Tibial artery (tissue), 4 donors: ENCODE data around the gene PCBP3.

ENCODE experiments used
- DNase-seq, 2 donors: peaks; one replicate each; pipeline ENCODE4 v3.0.0-alpha.2; 2019
- H3K27ac ChIP-seq, 2 donors: fragments of 200-600 bp; sonication (generic) in 1 of 2; 1 replicate in 1 of 2; 2 replicates in 1 of 2; pipeline ENCODE4 v1.5.1; 2018 to 2019; ENCODE audit warnings: mild to moderate bottlenecking in 1 of 2
- H3K27me3 ChIP-seq, 2 donors: fragments of 200-600 bp; sonication (generic) in 1 of 2; one replicate each; pipeline versions ENCODE4 v1.5.1 to v1.6.0; 2016 to 2019
- H3K36me3 ChIP-seq, 3 donors: fragments of 200-600 bp; sonication (generic) in 2 of 3; one replicate each; pipeline ENCODE4 v1.5.1; 2016 to 2019; ENCODE audit warnings: mild to moderate bottlenecking in 2 of 3
- H3K4me1 ChIP-seq, 4 donors: fragments of 200-600 bp; sonication (generic) in 2 of 4; 1 replicate in 3 of 4; 2 replicates in 1 of 4; pipeline ENCODE4 v1.5.1; 2016 to 2019
- H3K4me3 ChIP-seq, 2 donors: fragments of 200-600 bp; sonication (generic) in 1 of 2; 1 replicate in 1 of 2; 2 replicates in 1 of 2; pipeline ENCODE4 v1.5.1; 2018 to 2019; ENCODE audit warnings: mild to moderate bottlenecking in 2 of 2
- H3K9me3 ChIP-seq, 3 donors: fragments of 200-600 bp; sonication (generic) in 1 of 3; one replicate each; pipeline ENCODE4 v1.5.1; 2016 to 2019
- CTCF ChIP-seq, 2 experiments: fragments of 200-600 bp in 1 of 2; fragments of 450-650 bp in 1 of 2; IDR thresholded peaks; one replicate each; pipeline ENCODE4 v1.5.1; 2017 to 2019; ENCODE audit warnings: antibody characterized with exemption in 2 of 2, mild to moderate bottlenecking in 1 of 2, moderate library complexity in 1 of 2
- intact Hi-C: fragments of 100-400 bp; cut with DNase I; formaldehyde crosslinking; loops from one replicate; pipeline ENCODE4 v1.15.0; 2023; ENCODE audit warnings: low total_unique reads

Gene PCBP3

DNA sequence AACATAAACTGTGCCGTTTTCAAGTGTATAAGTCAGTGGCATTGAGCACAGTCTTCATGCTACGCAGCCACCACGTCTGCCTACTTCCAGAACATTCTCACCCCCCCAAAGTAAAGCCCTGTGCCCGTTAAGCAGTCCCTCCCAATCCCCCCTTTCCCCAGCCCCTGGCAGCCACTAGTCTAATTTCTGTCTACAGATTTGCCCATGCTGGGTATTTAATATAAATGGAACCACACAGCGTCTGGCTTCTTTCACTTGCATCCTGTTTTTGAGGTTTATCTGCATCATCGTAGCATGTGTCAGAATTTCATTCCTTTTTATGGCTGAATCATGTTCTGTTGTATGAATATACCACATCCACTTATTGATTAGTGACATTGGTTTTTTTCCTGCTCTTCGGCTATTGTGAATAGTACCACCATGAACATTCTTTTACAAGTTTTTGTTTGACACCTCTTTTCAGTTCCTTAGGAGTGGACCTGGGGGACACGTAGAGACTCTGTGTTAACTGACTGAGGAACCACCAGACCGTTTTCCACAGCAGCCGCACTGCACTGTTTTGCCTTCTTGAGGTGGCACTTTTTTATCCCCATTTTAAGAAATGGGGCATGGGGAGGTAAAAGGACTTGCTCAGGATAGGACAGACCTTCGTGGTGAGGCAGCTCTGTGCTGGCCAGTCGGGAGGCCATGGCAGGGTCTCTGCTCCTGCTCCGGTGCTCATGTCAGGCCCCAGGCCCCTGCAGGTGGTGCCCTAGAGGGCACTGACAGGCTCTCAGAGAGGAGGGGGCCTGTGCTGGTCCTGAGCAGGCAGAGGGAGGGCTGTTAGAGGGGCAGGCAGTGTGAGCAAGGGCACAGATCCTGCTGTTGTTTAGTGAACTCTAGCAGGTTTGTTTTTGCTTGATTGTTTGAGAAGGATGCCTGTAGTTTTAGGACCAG lies 123.8 kb downstream of the PCBP3 start:
- TF ChIP-seq CTCF (IDR thresholded peaks at IDR 0.05): no peak
- H3K27me3 ChIP-seq: peaks cover 0 to 12% of the 10 kb centered on the region in 2 donors
- intact Hi-C loops: no loop called here
- DNase-seq: no peak
- no peaks in the 10 kb centered on the region for H3K9me3 ChIP-seq
- H3K27ac ChIP-seq: no peak overlapping the region
- no peaks in the 10 kb centered on the region for H3K36me3 ChIP-seq
- H3K4me1 ChIP-seq: no peaks in the 10 kb centered on the region
- H3K4me3 ChIP-seq: no peak overlapping the region

DNA sequence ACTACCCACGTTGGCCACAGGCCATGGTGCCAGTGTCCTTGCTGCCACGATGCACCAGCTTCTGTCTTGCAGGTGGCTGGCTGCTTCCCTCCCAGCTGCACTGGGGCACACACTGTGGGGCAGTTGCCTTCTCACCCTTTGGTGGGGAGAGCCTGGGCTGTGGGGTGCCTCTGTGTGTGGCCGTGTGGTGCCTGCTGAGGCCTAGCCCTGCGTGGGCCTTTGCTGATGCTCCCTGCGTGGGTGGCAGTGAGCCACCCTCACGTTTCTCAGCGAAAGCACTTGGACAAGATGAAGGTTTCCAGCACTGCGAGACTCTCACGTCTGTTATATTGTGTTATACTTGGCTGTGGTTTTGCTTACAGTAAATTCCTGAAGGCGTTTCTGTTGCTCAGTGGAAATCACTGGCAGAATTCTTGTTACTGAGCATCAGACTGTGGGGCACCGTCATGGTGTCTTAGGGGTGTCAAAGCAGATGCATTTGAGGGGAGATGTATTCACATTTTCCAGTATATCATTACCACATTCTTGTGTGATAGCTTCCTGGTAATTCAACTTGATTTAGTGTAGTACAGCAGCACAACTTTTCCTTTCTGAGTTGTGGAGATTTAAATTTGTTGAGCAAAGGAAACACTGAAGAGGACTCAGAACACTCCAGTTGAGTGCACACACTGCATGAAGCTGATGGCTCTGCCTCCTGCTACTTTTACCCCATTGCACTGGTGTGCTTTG lies 124.7 kb downstream of the PCBP3 start:
- no peak for TF ChIP-seq CTCF (IDR thresholded peaks at IDR 0.05)
- DNase-seq: no peak
- Histone ChIP-seq H3K9me3 (peaks cover 0 to 2% (median under 1%) of the 10 kb centered on the region in 3 donors), H3K36me3 (no peaks in the 10 kb centered on the region), H3K27ac (no peak overlapping the region), H3K4me1 (no peaks in the 10 kb centered on the region), H3K4me3 (no peak overlapping the region), H3K27me3 (peaks cover 0 to 12% of the 10 kb centered on the region in 2 donors)
- intact Hi-C loops: no loop called here

- H3K27me3 ChIP-seq: peaks cover 0 to 7% of the 10 kb centered on the region in 2 donors
- no peak overlapping the region for H3K4me3 ChIP-seq
- peaks cover 0 to 5% (median 3%) of the 10 kb centered on the region in 3 donors for H3K9me3 ChIP-seq
- DNase-seq: peak in 1 of 2 donors; percentile 39
- no peak for TF ChIP-seq CTCF (IDR thresholded peaks at IDR 0.05)
- no peaks in the 10 kb centered on the region for H3K36me3 ChIP-seq
- no peak overlapping the region for H3K27ac ChIP-seq
- intact Hi-C loops: no loop called here
- no peaks in the 10 kb centered on the region for H3K4me1 ChIP-seq
These were observed 125.2 kb downstream of the PCBP3 start for GRCh38 chr21:45768740-45769048.

GRCh38 chr21:45769294-45769693 lies 125.8 kb downstream of the PCBP3 start:
- H3K9me3 ChIP-seq: peaks cover 0 to 11% (median 3%) of the 10 kb centered on the region in 3 donors
- no peaks in the 10 kb centered on the region for H3K4me1 ChIP-seq
- intact Hi-C loops: no loop called here

DNA sequence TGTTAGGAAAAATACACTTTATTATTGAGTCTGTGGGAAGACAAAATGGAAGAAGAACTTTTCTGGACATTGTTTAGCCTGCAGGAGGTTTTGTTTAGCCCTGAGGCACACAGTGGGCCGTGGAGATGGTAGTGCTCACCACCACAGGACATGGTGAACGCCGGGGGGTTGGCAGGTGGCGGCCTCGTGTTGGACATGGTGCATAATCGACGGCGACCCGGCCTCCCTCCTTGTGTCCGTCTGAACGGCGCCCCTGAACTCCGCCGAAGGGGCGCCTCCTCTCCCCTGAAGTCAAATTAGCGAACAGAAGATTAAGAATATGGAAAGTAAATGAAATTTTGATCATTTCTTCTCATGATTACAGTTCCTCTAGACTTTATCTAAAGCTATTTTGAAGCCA lies 126.4 kb downstream of the PCBP3 start:
- Histone ChIP-seq H3K4me1 (no peaks in the 10 kb centered on the region), H3K9me3 (peaks cover 0 to 12% (median 3%) of the 10 kb centered on the region in 3 donors), H3K36me3 (no peaks in the 10 kb centered on the region), H3K4me3 (no peak overlapping the region), H3K27ac (no peak overlapping the region), H3K27me3 (no peaks in the 10 kb centered on the region)
- DNase-seq: no peak
- no peak for TF ChIP-seq CTCF (IDR thresholded peaks at IDR 0.05)
- intact Hi-C loops: no loop called here

More at GRCh38 chr21:45769294-45769693, 125.8 kb downstream of the PCBP3 start:
- TF ChIP-seq CTCF (IDR thresholded peaks at IDR 0.05): no peak
- DNase-seq: no peak
- H3K4me3 ChIP-seq: no peak overlapping the region
- peaks cover 0 to 4% of the 10 kb centered on the region in 2 donors for H3K27me3 ChIP-seq
- H3K36me3 ChIP-seq: no peaks in the 10 kb centered on the region
- H3K27ac ChIP-seq: no peak overlapping the region
